Mucosa of rectum (tissue), 2 donors: ENCODE data around the gene HIVEP3.

ENCODE experiments used
- H3K27ac ChIP-seq, 2 donors: one replicate each; pipeline ENCODE4 v1.7.0; 2013; ENCODE audit warnings: inconsistent platforms in 2 of 2, low read depth in 2 of 2, low read length in 2 of 2
- H3K27me3 ChIP-seq, 2 donors: one replicate each; pipeline ENCODE4 v1.7.0; 2013; ENCODE audit warnings: low read length in 2 of 2; ENCODE audit not compliant: control insufficient read depth in 2 of 2, insufficient read depth in 2 of 2
- H3K36me3 ChIP-seq, 2 donors: one replicate each; pipeline ENCODE4 v1.7.0; 2013; ENCODE audit warnings: low read length in 2 of 2; ENCODE audit not compliant: control insufficient read depth in 2 of 2, insufficient read depth in 2 of 2
- H3K4me1 ChIP-seq, 2 donors: one replicate each; pipeline ENCODE4 v1.7.0; 2013; ENCODE audit warnings: low read length in 2 of 2, mild to moderate bottlenecking in 1 of 2; ENCODE audit not compliant: control insufficient read depth in 2 of 2, insufficient read depth in 2 of 2
- H3K4me3 ChIP-seq, 2 donors: one replicate each; pipeline ENCODE4 v1.7.0; 2013; ENCODE audit warnings: low read length in 2 of 2
- H3K9ac ChIP-seq, 2 donors: one replicate each; pipeline ENCODE4 v1.7.0; 2013; ENCODE audit warnings: low read length in 2 of 2, low read depth in 1 of 2, mild to moderate bottlenecking in 1 of 2
- H3K9me3 ChIP-seq, 2 donors: one replicate each; pipeline ENCODE4 v1.7.0; 2013; ENCODE audit warnings: low read length in 2 of 2; ENCODE audit not compliant: control insufficient read depth in 2 of 2
- donor health status: healthy.
- donor health status: Normal muscosa, but diverticular disease.

Gene HIVEP3

GRCh38 chr1:41862384-41863221 is 56.1 kb downstream of the HIVEP3 start:
- no peaks in the 10 kb centered on the region for H3K4me1 ChIP-seq
- H3K27ac ChIP-seq, result no peak overlapping the region
- no peak overlapping the region for H3K9ac ChIP-seq

DNA sequence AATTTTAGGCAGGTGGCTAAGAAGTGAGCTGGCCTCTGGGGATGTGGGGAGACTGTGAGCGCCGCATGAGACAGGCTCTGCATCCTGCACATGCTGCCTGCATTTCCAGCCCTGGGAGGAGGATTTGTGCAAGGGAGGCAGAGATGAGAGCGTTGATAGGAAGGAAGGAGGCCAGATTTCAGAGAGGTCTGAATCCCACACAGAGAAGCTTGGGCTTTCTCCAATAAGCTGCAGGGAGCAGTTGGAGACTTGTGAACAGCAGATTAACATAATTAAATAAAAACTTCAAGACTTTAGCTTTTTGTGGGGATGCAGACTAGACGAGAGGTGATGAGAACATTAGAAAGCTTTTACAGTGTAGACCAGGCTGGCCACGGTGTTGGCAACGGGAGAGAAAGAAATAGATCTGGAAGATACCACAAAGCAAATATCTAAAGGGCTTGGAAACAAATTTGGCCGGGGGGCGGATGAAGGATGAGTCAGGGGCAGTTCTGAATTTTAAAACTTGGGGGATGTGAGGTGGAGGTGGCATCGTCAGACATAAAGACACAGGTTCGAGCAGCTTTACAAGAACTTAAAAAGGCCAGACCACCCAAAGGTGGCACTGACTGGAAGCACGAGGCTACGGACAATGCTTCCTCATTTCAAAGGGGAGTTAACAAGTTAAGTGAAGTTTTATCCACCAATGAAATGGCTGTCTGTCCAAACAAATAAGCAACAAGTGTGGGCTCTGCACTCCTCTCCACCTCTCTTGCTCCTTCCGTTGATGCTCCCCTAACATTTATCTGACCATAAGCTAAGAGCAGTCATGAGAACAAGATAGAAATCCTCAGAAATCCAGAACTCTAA is 57.0 kb downstream of the HIVEP3 start:
- no peaks in the 10 kb centered on the region for H3K27me3 ChIP-seq
- H3K27ac ChIP-seq, result no peak overlapping the region
- H3K9me3 ChIP-seq, result no peaks in the 10 kb centered on the region
- H3K36me3 ChIP-seq, result no peaks in the 10 kb centered on the region
- no peak overlapping the region for H3K9ac ChIP-seq
- no peak overlapping the region for H3K4me3 ChIP-seq
- no peaks in the 10 kb centered on the region for H3K4me1 ChIP-seq

More at GRCh38 chr1:41862384-41863221, 56.1 kb downstream of the HIVEP3 start:
- Histone ChIP-seq H3K4me3 (no peak overlapping the region), H3K36me3 (no peaks in the 10 kb centered on the region), H3K9me3 (no peaks in the 10 kb centered on the region), H3K27me3 (no peaks in the 10 kb centered on the region)

DNA sequence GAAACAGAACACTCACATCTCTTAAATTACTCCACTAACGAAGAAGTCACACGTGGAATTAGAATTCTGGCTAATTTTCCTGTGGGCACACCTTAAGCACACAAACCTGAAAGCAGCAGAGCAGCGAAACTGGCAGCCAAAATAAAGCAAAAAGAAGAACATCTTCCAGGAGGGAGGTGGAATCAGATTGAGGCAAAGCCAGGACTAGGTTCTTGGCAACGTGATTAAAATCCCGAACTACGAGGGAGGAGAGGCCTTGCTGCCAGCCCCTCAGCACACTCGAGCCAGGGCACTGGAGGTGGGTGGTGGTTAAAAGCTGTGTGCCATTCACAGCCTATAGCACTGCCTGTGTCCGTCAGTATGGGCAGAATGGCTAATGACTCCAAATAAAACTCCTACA is 58.0 kb downstream of the HIVEP3 start:
- H3K4me3 ChIP-seq, result no peak overlapping the region
- H3K27me3 ChIP-seq, result no peaks in the 10 kb centered on the region
- H3K4me1 ChIP-seq, result no peaks in the 10 kb centered on the region
- H3K9ac ChIP-seq, result no peak overlapping the region
- no peaks in the 10 kb centered on the region for H3K9me3 ChIP-seq
- no peak overlapping the region for H3K27ac ChIP-seq
- no peaks in the 10 kb centered on the region for H3K36me3 ChIP-seq

GRCh38 chr1:41860214-41860613 is 58.5 kb downstream of the HIVEP3 start:
- Histone ChIP-seq H3K9me3 (no peaks in the 10 kb centered on the region), H3K36me3 (no peaks in the 10 kb centered on the region), H3K4me3 (no peak overlapping the region), H3K4me1 (no peaks in the 10 kb centered on the region), H3K27me3 (no peaks in the 10 kb centered on the region), H3K9ac (no peak overlapping the region), H3K27ac (no peak overlapping the region)

DNA sequence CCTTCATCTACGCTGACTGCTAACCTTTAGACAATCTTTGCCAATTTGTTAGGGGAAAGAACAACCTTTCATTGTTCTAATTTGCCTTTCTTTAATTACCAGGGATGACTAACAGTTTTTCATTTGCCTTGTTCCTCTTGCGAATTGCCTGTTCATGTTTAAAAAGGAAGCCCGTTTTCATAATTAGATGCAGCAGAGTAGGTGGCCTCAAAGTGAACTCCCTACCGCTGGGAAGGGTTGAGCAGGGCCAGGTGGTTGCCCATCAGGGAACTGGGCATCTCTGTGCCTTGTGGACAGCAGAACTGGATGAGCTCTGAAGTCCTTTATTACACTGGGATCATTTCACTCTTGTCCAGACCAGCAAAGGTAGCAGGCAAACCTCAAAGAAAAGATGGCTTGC is 59.0 kb downstream of the HIVEP3 start:
- H3K9me3 ChIP-seq, result no peaks in the 10 kb centered on the region
- H3K27ac ChIP-seq, result no peak overlapping the region
- no peaks in the 10 kb centered on the region for H3K27me3 ChIP-seq
- H3K9ac ChIP-seq, result no peak overlapping the region
- no peak overlapping the region for H3K4me3 ChIP-seq
- no peaks in the 10 kb centered on the region for H3K4me1 ChIP-seq
- no peaks in the 10 kb centered on the region for H3K36me3 ChIP-seq

GRCh38 chr1:41856944-41857285 is 61.8 kb downstream of the HIVEP3 start:
- Histone ChIP-seq H3K4me3 (no peak overlapping the region), H3K4me1 (no peaks in the 10 kb centered on the region), H3K9me3 (no peaks in the 10 kb centered on the region), H3K9ac (no peak overlapping the region), H3K27me3 (no peaks in the 10 kb centered on the region), H3K27ac (no peak overlapping the region), H3K36me3 (no peaks in the 10 kb centered on the region)

DNA sequence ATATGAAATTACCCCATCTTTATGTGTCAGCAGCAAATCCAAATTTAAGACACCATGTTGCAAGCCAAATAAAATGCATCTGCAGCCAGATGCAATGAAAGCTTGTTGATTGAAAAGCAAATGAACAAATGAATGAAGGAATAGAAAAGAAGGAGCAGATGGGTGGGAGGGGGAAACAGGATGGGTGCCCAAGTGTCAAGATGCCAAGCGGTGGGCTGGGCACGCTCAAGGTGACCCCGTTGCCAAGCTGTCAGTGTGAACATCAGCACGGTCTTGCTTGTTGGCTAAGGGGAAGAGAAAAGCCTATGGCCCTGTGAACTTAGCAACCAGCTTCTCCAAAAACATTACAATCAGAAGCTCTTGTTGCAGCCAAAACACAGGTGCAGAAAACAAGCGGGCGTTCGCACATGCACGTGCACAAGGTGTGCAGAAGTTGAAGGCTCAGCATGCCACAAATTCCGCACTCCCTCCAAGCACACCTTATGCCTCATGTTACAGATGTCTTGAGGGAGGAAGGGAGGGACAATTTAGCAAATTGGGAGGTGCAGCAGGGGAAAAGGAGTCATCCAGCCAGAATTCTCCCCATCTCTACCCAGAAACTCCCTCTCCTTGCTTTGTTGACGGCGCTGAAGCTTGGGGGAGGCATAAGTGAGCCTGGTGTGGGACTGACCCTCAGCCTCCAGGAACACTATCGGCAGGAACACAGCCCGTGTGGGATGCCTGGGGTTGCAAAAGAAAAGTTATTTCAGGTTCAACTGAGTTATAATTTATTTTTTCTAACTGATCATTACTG is 62.4 kb downstream of the HIVEP3 start:
- Histone ChIP-seq H3K4me3 (no peak overlapping the region), H3K36me3 (no peaks in the 10 kb centered on the region), H3K4me1 (no peaks in the 10 kb centered on the region), H3K27me3 (no peaks in the 10 kb centered on the region), H3K9me3 (no peaks in the 10 kb centered on the region), H3K9ac (no peak overlapping the region), H3K27ac (no peak overlapping the region)

GRCh38 chr1:41855713-41856112 is 63.0 kb downstream of the HIVEP3 start:
- Histone ChIP-seq H3K4me1 (no peaks in the 10 kb centered on the region), H3K36me3 (no peaks in the 10 kb centered on the region), H3K9ac (no peak overlapping the region), H3K27ac (no peak overlapping the region), H3K27me3 (no peaks in the 10 kb centered on the region), H3K4me3 (no peak overlapping the region), H3K9me3 (no peaks in the 10 kb centered on the region)

- Histone ChIP-seq H3K27me3 (no peaks in the 10 kb centered on the region), H3K9me3 (no peaks in the 10 kb centered on the region), H3K36me3 (no peaks in the 10 kb centered on the region), H3K4me1 (no peaks in the 10 kb centered on the region), H3K9ac (no peak overlapping the region), H3K4me3 (no peak overlapping the region), H3K27ac (no peak overlapping the region)
These were observed 64.8 kb downstream of the HIVEP3 start for GRCh38 chr1:41853907-41854306.

DNA sequence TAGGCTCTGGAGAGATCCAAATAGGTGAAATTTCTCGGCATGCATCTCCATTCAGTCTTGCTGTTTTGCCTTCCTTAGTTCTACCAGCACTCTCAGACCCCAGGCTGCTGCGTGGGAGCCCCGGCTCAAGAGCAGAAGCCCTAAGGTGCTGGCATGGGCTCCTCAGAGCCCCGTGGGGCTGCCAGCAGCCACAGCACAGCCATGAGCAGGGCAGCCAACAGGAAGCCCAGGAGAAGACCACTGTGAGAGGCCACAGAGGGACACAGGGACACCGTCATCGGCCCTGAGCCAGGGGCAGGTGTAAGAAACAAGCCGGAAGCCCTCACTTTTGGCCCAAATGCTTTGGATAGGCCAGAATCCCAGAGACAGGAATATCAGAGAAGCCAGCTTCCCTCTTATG is 66.6 kb downstream of the HIVEP3 start:
- Histone ChIP-seq H3K9me3 (no peaks in the 10 kb centered on the region), H3K36me3 (no peaks in the 10 kb centered on the region), H3K4me1 (no peaks in the 10 kb centered on the region), H3K4me3 (no peak overlapping the region), H3K9ac (no peak overlapping the region), H3K27me3 (no peaks in the 10 kb centered on the region), H3K27ac (no peak overlapping the region)
